ENCODE data around the gene MESD.

DNA sequence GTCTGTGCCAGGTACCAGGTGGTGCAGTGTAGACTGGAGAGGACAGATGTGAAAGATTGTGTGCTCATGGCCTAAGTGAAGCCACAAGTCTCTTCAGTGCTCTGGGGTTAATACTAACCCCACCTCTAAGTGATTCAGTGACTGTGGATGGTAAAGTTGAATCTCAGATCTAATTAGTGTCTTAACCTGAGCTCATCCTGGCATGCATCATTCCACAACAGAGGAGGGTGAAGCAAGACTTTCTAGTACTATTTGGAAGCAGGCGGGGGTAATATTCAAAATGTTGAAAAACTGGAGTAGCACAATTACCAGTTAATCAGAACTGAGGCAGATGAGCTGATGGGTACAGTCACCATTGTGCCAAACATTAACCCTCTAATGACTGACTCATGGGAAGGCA lies 2.8 kb upstream of the MESD start:
- no peak for TF ChIP-seq POLR2A (IDR thresholded peaks at IDR 0.05)
- TF ChIP-seq, protein P1, sequence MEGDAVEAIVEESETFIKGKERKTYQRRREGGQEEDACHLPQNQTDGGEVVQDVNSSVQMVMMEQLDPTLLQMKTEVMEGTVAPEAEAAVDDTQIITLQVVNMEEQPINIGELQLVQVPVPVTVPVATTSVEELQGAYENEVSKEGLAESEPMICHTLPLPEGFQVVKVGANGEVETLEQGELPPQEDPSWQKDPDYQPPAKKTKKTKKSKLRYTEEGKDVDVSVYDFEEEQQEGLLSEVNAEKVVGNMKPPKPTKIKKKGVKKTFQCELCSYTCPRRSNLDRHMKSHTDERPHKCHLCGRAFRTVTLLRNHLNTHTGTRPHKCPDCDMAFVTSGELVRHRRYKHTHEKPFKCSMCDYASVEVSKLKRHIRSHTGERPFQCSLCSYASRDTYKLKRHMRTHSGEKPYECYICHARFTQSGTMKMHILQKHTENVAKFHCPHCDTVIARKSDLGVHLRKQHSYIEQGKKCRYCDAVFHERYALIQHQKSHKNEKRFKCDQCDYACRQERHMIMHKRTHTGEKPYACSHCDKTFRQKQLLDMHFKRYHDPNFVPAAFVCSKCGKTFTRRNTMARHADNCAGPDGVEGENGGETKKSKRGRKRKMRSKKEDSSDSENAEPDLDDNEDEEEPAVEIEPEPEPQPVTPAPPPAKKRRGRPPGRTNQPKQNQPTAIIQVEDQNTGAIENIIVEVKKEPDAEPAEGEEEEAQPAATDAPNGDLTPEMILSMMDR (IDR thresholded peaks at IDR 0.05) = no peak

Measured in right lobe of liver (tissue), 4 donors.